IPS DF 19.7 (cell line): ENCODE data around the gene SIVA1.

ENCODE experiments used
- DNase-seq: peaks from one replicate; pipeline ENCODE4 v3.0.0-alpha.2; 2013; ENCODE audit warnings: low read depth, low spot score

The SIVA1 gene

DNA sequence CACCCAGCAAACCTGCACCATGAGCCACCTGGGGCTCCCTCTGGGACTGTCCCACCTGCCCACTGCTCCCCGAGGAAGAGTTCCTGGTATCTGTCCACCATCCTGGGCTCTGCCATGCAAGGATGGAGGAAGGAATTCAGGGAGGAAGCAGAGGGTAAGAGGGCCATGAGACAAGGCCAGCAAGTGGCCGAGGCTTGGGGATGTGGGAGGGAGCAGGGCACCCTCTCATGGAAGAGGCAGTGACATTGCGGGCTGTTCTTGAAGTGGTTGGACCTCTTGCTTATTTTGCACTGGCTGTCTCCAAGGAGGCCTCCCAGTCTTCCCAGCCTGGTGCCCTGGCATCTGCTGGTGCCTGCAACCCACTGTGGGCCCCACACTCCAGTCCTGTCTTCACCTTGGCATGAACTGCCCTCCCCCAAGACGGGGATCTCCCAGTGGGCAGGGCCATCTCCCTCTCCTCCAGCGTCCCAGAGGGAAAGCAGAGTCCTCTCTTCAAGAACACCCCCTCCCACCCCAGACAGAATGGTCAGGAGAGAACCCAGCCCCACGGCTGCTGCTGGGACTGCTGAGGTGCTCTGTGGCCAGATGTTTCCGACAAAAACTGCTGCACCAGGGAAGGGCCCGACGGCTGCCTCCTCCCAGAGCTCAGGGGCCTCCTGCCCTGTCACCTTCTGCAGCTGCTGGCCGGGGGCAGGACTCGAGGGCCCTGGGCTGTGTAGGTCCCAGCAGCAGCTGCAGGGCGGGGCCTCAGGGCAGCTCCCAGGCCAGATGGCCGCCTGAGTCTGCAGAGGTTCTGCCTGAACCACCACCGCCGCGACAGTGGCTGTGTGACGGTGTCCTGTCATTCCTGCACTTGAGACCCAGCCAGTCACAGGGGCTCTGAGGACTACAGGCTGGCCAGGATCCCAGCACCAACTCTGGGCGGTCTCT is 44.4 kb downstream of the SIVA1 start:
- DNase-seq = no peak

DNA sequence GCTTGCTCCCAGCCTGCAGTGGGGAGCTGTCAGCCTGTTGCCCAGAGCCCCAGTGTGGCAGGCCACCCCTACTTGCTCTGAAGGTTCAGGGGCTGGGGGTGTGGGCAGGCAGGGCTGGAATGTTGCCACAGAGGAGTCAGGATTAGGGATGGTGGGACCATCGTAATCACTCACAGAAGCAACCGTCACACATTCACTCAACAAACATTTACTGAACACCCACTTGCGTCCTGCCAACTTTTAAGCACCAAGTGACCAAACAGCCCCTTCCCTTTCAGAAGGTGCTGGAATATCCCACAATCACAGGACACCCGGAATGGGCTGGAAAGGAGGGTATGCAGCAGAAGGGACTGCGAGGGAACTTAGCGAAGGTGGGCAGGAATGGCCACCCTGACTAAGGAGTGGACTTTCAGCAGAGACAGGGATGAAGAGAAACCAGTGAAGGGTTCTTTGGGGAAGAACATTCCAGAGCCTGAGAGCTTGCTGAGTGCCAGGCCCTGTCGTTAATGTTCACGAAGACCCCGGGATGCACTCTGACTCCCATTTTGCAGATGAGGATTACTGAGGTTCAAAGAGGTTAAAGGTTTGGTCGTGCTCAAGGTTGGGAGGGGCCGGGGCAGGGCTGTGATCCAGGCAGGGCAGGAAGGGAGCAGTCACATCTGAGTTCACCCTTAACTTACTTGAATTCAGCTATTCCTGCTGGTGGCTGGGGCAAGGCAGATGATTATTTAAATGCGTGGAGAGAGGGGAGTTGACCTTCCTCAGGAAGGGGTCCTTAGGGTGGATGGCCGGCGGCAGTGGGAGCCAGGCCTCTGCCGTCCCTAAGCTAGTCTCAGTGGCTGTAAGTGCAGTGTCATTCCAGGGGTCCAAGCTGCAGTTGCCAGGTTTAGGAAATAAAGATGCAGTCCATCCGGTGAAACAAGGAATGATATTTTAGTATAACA is 45.6 kb downstream of the SIVA1 start:
- no peak for DNase-seq

DNA sequence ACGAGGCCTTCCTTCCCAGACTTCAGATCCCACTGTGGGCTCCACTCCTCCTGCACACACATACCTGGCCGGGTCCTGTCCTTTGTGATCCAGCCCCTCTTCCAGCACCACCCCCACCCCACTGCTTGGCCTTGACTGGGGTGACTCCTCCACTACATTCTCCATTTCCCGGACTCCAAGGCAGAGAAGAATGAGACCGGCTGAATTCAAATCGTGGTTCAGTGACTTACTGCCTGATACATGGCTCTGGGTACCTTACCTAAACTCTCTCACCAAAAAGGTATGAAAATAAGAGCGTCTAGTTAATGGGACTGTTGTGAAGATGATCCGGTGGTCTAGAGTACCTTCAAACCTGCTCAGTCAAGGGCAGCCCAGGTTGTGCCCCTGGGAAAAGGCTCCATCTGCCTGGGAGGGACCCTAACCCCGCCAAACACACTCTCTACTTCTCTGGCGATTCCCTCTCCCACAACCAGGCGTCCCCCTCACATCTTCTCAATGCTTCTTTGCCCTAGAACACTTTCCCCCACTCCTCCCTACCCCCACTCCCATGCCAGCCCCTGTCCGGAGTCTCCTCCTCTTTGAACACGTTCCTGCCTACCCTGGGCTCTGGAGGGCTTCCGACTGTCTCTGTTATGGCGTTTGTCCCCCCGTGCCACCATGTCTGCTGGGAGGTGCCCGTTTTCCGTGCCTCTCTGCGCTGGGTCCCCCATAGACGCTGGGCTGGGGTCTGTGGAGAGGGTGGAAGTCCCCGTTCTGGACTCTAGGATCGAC is 46.5 kb downstream of the SIVA1 start:
- no peak for DNase-seq

DNA sequence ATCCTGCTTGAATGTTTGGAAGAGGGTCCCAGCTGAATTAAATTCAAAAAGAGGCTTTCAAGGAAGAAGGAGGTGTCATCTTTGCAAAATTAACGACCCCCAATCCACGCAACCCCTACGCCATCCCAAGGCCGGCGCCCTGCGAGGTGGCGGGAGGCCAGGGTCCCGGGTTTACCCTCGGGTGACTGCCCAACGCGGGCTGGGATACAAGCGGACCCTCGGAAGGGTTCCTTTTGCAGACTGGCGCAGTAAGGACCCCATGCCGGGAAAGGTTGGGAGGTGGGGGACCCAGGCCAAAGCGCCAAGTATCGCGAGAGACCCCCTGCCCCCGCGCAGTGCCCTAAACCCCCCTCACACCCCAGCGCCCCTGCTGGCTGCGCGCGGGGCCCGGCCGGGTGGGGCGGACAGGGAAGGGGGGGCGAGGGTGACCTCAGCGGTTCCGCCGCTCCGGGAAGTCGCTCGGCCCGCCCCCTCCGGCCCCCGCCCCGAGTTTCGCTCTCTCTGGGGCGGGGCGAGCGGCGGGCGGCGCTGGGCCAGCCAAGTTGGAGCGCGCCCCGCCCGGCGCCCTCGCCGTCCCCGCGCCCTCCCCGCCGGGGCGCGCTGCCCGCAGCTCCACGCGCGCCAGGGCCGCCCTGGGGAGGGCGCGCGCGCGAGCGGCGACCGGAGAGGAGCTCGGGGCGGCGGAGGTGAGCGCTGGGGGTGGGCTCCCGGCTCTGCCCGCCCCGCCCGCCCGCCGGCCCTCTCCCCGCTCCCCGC is 47.2 kb downstream of the SIVA1 start:
- DNase-seq = no peak

DNA sequence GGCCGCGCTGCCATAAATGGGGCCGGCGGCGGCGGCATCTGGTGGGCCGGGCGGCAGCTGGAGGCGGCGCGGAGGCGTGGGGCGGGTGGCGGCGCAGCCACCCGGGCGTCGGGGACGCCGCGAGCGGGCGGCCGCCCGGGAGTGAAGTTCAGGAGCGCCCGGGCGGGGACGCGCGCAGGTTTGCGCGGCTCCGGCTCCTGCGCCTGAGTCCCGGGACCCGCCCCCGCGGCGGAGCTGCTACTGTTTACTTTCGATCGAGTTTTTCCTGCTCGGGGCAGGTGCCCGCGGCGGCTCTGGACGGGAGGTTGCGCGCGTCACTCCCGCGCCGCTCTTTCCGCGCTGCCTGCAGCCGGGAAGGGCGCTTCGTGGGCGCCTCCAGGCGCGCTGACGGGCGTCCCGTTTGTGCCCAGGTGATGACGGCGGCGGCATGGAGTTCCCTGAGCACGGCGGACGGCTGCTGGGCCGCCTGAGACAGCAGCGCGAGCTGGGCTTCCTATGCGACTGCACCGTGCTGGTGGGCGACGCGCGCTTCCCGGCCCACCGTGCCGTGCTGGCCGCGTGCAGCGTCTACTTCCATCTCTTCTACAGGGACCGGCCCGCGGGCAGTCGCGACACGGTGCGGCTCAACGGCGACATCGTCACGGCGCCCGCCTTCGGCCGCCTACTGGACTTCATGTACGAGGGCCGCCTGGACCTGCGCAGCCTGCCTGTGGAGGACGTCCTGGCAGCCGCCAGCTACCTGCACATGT is 48.0 kb downstream of the SIVA1 start, which contains the start of gene ZBTB42:
ZBTB42 (plus strand) TSS at position 331 of the 749 bp plus-strand sequence; CDS start at position 428, 97 bp downstream.
- no peak for DNase-seq

DNA sequence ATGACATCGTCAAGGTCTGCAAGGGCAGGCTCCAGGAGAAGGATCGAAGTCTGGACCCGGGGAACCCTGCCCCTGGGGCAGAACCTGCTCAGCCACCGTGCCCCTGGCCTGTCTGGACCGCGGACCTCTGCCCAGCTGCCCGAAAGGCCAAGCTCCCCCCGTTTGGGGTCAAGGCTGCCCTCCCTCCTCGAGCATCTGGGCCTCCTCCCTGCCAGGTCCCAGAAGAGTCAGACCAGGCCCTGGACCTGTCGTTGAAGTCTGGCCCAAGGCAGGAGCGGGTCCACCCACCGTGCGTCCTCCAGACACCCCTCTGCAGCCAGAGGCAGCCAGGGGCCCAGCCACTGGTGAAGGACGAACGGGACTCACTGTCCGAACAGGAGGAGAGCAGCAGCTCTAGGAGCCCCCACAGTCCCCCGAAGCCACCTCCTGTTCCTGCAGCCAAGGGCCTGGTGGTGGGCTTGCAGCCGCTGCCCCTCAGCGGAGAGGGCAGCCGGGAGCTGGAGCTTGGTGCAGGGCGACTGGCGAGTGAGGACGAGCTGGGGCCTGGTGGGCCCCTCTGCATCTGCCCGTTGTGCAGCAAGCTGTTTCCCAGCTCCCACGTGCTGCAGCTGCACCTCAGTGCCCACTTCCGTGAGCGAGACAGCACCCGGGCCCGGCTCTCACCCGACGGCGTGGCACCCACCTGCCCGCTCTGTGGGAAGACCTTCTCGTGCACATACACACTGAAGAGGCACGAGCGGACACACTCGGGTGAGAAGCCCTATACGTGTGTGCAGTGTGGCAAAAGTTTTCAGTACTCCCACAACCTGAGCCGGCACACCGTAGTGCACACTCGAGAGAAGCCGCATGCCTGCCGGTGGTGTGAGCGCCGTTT is 48.8 kb downstream of the SIVA1 start:
- no peak for DNase-seq

DNA sequence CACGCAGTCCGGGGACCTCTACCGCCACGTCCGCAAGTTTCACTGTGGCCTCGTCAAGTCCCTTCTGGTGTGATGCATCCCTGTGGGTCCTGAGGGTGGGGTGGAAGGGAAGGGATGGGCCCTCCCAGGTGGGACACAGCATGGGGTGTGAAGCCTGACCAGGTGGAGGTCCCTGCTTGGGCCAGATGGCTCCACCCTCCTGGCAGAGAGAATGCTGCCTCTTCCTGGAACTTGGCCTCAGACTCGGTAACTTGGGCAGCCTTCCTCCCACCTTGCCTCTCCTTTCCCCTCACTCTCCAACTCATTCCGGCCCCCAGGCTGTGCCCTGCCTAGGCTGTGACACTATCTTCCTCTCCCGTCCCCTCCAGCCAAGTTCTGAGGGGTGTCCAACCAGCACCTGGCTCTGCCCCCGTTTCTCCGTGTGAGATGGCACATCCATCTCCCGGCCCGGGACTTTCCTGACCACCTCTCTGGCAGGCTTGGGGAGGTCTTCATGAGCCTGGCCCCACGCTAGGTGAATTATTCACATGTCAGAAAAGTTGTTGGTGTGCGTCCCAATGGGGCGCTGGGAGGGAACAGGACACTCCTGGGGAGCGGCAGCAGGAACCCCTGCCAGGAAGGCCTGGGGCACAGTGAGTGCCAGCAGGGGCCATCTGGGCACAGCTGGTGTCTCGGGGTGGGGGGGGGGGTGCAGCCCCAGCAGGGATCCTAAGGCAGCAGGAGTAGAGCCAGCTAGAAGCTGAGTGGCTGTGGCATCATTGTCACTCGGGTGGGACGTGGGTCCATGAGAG is 49.6 kb downstream of the SIVA1 start:
- no peak for DNase-seq

DNA sequence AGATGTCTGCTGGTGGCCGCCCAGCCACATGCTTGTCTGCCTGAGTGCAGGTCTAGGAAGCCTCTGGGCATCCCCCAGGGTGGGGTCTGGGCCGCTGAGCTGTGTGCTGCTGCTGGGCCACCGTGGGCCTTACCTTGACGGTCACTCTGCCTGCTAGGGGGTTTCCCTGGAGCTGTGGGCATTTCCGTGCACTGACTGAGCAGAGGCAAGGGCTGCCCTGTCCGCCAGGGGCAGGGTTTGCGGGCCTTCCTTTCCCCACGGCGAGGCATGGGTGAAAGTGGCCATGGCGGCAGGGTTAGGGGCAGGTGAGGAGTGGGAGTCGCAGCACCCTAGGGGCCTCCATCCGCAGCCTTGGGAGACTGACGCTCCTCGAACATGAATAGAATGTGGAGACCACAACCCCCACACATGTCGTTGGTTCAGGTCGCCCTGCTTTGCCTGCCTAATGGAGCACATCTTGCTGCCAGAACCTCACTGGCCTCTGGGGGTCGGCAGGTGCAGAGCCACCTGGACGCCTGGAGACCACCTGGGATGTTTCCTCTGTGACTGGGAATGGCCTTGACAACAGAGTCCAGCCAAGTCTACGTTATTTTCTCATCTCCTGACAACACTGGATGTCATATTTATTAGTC is 50.4 kb downstream of the SIVA1 start:
- no peak for DNase-seq

DNA sequence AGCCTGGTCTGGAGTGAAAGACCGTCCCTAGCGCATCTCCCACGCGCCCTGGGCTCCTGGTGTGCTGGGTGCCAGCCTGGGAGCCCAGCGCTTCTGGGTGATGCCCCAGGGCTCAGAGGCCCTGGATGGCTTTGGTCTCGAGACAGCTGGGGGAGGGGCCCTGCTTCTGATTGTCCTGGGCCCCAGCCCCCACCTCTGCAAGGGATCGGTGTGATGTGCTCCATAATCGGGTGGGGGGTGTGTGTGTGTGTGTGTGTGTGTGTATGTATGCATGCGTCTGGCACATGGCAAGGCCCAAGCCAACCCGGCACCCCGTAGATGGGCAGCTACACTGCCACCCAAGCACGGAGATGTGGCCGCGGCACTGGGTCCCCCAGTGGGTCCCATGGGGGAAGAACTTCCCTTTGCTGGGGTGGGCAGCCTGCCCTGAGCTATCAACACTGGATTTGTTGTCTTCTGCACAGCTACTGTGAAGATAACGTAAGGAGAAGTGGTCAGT is 51.0 kb downstream of the SIVA1 start:
- no peak for DNase-seq

DNA sequence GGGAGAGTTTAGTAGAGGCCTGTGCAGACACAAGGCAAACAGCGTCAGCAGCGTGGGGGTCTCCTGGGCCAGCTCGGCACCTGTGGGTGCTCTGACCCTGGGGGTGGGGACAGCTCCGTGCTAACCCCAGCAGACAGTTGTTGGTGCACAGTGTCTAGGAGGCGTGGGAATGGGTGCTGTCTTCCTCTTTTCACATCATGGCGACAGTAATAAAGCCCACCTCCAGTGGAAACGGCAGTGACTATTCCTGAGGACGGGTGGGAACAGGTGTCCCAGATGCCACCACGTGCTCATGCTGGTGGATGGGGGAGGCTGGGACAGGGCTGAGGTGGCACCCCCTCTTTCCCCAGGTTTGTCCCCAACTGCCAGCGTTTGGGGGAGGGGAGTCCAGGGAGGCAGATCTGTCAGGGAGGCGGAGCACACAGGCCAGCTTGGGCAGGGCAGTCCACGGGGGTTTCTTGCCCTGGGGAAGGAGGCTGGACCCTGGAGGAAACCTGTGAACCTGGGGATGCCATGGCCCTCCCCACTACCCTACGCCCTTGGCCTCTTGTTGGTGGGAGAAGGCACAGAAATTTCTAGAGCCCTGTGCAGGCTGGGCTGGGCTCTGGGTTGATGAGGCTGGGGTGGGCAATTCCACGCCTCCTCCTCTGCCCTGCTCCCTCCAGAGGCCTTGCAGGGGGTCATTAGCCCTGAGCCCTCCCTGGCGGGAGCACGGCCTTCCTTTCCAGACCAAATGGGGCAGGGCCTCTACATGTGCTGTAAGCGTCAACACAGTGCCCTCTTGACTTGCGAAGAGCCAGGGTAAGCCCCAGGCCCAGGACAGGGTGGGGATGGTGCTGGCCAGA is 51.8 kb downstream of the SIVA1 start:
- no peak for DNase-seq

DNA sequence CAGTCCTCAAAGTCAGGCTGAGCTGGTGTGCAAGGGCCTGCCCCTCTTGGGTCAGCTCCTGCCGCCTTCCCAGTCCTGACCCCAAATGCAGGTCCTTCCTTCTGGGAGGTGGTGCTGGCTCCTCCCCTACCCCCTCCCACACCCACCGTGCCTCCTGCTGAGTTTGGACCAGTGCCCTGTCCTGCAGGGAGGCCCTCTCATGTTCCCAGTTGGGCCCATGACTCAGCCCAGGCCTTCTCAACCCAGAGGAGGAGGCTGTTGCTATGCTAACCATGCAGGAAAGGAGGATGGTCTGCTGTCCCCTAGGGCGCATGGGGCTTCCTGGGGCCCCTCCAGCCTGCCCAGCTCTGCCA is 52.4 kb downstream of the SIVA1 start:
- no peak for DNase-seq

DNA sequence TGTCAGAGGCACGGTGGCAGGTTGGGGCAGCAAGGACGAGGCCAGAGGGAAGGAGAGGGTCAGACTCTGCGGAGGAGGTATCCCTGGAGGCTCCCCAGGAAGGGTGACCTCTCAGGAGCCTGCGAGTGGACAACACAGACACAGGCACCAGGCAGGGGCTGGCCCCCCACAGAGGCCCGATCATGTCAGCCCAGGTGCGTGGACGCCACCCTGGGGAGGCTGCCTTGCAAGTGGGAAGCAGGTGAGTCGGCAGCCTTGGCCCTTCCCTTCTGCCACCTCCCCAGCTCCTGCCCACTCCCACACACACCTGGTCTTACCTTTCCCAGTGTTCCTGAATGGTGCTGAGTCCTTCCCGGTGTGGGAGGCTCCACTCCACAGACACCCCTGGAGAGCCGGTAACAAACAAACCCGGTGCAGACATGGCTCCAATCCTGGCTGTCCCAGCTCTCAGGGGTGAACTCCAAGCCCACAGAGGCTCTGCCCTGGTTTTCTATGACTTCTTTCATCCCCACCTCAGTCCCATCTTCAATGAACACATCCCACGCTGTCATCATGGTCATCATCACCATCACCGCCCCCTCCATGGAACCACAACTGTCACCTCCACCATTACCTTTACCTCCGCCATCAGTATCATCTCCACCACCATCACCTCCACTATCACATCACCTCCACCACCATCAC is 53.1 kb downstream of the SIVA1 start:
- DNase-seq = no peak

DNA sequence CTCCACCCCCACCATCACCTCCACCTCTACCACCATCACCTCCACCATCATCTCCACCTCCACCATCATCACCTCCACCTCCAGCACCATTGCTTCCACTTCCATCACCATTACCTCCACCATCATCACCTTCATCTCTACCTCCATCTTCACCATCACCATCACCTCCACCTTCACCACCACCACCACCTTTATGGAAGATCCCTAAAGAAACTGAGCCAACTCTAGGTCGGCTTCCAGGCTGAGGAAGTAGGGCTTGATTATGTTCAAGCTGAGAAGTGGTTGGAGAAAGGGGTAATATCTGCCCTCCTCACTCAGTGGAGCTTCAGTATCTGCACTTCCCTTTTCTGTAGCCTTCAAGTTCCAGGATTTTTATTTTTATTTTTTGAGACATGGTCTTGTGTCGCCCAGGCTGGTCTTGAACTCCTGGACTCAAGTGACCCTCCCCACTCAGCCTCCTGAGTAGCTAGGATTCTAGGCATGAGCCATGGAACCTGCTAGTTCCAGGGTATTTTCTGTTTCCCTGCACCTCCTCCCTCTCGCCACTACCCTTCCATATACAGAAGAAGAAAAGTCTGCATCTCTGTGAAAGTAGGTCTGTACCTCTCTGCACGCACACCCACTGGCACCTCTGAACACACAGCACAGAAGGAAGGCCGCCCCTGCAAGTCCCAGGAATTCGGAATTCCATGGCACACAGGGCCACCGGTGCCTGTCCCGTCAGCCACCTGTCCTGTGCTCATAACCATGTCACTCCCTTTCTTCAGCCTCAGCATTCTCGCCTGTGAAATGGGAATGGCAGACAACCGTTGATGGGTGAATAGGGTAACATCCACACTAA is 53.9 kb downstream of the SIVA1 start:
- DNase-seq = no peak

DNA sequence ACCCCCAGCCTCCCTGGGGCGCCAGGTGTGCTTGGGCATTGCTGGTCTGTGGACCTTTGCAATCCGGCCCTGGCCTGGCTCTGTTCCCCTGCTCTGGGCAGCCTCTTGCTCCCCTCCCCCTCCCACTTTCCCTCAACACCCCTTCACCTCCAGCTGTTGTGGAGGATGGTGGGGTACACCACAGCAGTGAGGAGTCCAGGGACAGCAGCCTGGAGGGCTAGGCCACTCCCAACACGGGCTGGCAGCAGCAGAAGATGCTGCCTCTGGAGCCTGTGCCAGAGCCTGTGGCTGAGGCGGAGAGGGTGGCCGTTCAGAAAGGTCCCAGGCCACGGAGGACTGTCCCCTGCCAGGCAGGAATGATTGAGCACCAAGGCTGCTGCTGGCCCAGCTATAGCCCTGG is 55.5 kb downstream of the SIVA1 start:
- DNase-seq = no peak
